Uterus (tissue), 2 donors: ENCODE data around the gene LIMS2.

Source experiments
- CTCF ChIP-seq, 4 experiments: fragments of 200-600 bp in 2 of 4; fragments of 450-650 bp in 2 of 4; sonication (generic) in 2 of 4; IDR thresholded peaks; one replicate each; pipeline ENCODE4 v1.5.1; 2016 to 2019; ENCODE audit warnings: antibody characterized with exemption in 4 of 4, mild to moderate bottlenecking in 2 of 4, moderate library complexity in 1 of 4
- POLR2A ChIP-seq, 2 donors: fragments of 450-650 bp; IDR thresholded peaks; one replicate each; pipeline ENCODE4 v1.6.1; 2016; ENCODE audit warnings: antibody characterized with exemption in 2 of 2, mild to moderate bottlenecking in 1 of 2, moderate library complexity in 1 of 2

GRCh38 chr2:127678991-127679390 lies 3.7 kb upstream of the LIMS2 start:
- TF ChIP-seq CTCF (IDR thresholded peaks at IDR 0.05) (no peak), POLR2A (IDR thresholded peaks at IDR 0.05) (no peak)
